H1 (cell line): Measurements from ENCODE around the gene ULBP1. TPM values are rescaled to one million over a fixed set of nuclear protein-coding genes. Genes with fewer than 3 reads are reported as not detected.

Experiments used
- HDAC2 ChIP-seq, 2 experiments: fragments of 300-600 bp in 1 of 2; sonication (generic) in 1 of 2; IDR thresholded peaks; 2 replicates each; pipeline ENCODE4 v1.6.1; 2011 to 2012; ENCODE audit warnings: low read depth in 2 of 2, low read length in 2 of 2, mild to moderate bottlenecking in 2 of 2, moderate library complexity in 2 of 2, borderline replicate concordance in 1 of 2, inconsistent platforms in 1 of 2
- polyA plus RNA-seq, 7 experiments: library from polyadenylated mRNA; depleted of rRNA in 3 of 7; stranded (reverse) in 5 of 7; unstranded in 2 of 7; fragments of >200 nt in 5 of 7; fragments of 200-250 nt in 2 of 7; gene quantifications; 1 replicate in 5 of 7; 2 replicates in 1 of 7; 4 replicates in 1 of 7; pipeline versions ENCODE4 v1.2.1 to v1.2.3, GENCODE V29; 2011 to 2013; ENCODE audit warnings: missing spikeins in 2 of 7, mixed read lengths in 2 of 7
- total RNA-seq: library from RNA; stranded (reverse); fragmentation: NEBNext Ultra II Directional; extraction: Animal tissue kit (Norgen Biotek cat#: 25700); gene quantifications from 2 replicates; pipeline ENCODE4 v1.2.1, GENCODE V29; 2021

ULBP1 gene
- total and polyA plus RNA-seq, 2 of the 8 experiments (the other 6 are each of a cell fraction or from before 2014, with no cell fraction given), result 0.32 to 0.60 TPM

GRCh38 chr6:149978610-149979009 is 14.9 kb downstream of the ULBP1 start (continued):
- no peak for TF ChIP-seq HDAC2 (IDR thresholded peaks at IDR 0.05; ENCODE audit: borderline replicate concordance in 1 of 2, low read depth in 2 of 2, low read length in 2 of 2)
